Smooth muscle cell (in vitro differentiated cells): Measurements from ENCODE around the gene NPLOC4. TPM values are rescaled to one million over a fixed set of nuclear protein-coding genes. Genes with fewer than 3 reads are reported as not detected.

Experiments used
- DNase-seq: peaks from one replicate; lab custom pipeline; 2025; ENCODE audit not compliant: unreplicated experiment; lab: John Stamatoyannopoulos, UW
- H2AFZ ChIP-seq: fragments of 200-600 bp; sonication (generic); 2 replicates; pipeline ENCODE4 v1.6.0; 2016; ENCODE audit warnings: antibody characterized with exemption, low read depth, mild to moderate bottlenecking
- H3F3A ChIP-seq: fragments of 200-600 bp; sonication (generic); 2 replicates; pipeline ENCODE4 v1.6.0; 2017; ENCODE audit warnings: antibody characterized with exemption, low read depth
- H3K27ac ChIP-seq: fragments of 200-600 bp; sonication (generic); 2 replicates; pipeline ENCODE4 v1.5.1; 2016; ENCODE audit warnings: low read depth, mild to moderate bottlenecking
- H3K27me3 ChIP-seq: fragments of 200-600 bp; sonication (generic); 2 replicates; pipeline ENCODE4 v1.6.1; 2016; ENCODE audit warnings: low read depth, mild to moderate bottlenecking
- H3K36me3 ChIP-seq: fragments of 200-600 bp; sonication (generic); 2 replicates; pipeline ENCODE4 v1.5.1; 2016; ENCODE audit warnings: low read depth
- H3K4me1 ChIP-seq: fragments of 200-600 bp; sonication (generic); 2 replicates; pipeline ENCODE4 v1.5.1; 2016; ENCODE audit warnings: low read depth
- H3K4me2 ChIP-seq: fragments of 200-600 bp; sonication (generic); 2 replicates; pipeline ENCODE4 v1.6.0; 2016; ENCODE audit warnings: mild to moderate bottlenecking
- H3K4me3 ChIP-seq: fragments of 200-600 bp; sonication (generic); 2 replicates; pipeline ENCODE4 v1.5.1; 2016; ENCODE audit warnings: mild to moderate bottlenecking
- H3K79me2 ChIP-seq: fragments of 200-600 bp; sonication (generic); 2 replicates; pipeline ENCODE4 v1.6.0; 2016; ENCODE audit warnings: low read depth, mild to moderate bottlenecking
- H3K9ac ChIP-seq: fragments of 200-600 bp; sonication (generic); 2 replicates; pipeline ENCODE4 v1.6.0; 2016; ENCODE audit warnings: low read depth
- H3K9me3 ChIP-seq: fragments of 200-600 bp; sonication (generic); replicated peaks from 2 replicates; pipeline ENCODE4 v1.5.1; 2016; ENCODE audit warnings: low read depth
- H4K20me1 ChIP-seq: fragments of 200-600 bp; sonication (generic); 2 replicates; pipeline ENCODE4 v1.6.0; 2016; ENCODE audit warnings: low read depth
- WGBS: methylation state at CpG from one replicate; pipeline ENCODE4 v1.1.7; 2016; ENCODE audit warnings: low lambda C conversion rate; 5-methylcytosine and 5-hydroxymethylcytosine counted together
- polyA plus RNA-seq: library from polyadenylated mRNA; unstranded; fragments of >200 nt; fragmentation: Nextera tagmentation; extraction: Ambion mirVana; gene quantifications from 2 replicates; pipeline ENCODE4 v1.2.1, GENCODE V29; 2016
- total RNA-seq: library from RNA; depleted of rRNA; stranded (reverse); fragments of >200 nt; gene quantifications from 2 replicates; pipeline ENCODE4 v1.2.3, GENCODE V29; 2014
- TF ChIP-seq, protein P1 (sequence below): fragments of 200-600 bp; sonication (generic); IDR thresholded peaks from 2 replicates; pipeline ENCODE4 v1.5.1; 2017; ENCODE audit warnings: borderline replicate concordance, mild to moderate bottlenecking, antibody characterized with exemption; ENCODE audit not compliant: insufficient read depth, poor library complexity, severe bottlenecking

Gene NPLOC4
- total and polyA plus RNA-seq, 2 experiments from 2014 or later = 58.1 to 60.9 TPM

DNA sequence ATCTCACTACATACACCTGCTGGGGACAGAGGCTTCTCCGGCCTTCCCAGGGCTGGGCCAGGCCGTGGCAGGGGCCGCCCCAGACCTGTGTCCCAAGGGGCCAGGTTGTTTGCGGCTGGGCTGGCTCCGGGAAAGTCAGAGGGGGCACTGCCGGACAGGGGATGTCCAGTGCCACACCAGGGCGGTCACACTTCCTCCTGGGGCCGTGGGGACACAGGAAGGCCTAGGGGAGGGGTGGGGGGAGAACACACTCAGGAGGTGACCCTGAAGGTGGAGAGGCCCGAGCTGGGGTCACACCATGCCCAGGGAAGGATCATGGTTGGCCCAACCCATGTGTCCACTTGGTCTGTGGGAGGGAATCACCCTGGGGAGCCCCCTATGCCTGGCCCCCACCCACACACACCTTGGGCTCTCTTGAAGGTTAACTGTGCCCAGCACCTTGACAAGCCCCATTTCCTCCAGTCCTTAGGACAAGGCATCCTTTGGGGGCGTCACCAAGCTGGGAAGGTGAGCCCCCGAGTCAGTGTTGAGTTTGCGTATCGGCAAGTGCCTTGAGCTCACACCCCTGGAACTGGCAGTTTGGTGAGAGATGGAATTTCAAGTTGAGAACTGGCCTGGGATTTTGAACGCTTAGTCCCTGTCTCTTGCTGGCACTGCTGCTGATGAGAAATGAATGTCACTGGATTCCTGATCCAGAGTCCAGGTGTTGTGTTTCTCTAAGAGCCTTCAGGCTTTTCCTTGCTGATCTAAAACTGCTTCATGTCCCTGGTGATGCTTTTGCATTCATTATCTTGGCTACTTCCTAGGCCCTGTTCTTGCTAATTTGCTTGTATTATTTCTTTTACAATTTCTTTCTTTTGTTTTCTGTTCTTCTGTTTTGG lies 116.7 kb downstream of the NPLOC4 start:
- DNase-seq = no peak
- Histone ChIP-seq H3K27ac (no peak overlapping the region), H4K20me1 (peaks cover 65% of the 10 kb centered on the region), H3K4me2 (peak overlapping the region; percentile 99), H3K36me3 (no peaks in the 10 kb centered on the region), H3K9ac (peak overlapping the region; percentile 37), H3K4me1 (peaks cover 39% of the 10 kb centered on the region), H3K27me3 (no peaks in the 10 kb centered on the region), H3F3A (peaks cover 12% of the 10 kb centered on the region), H3K79me2 (peaks cover 28% of the 10 kb centered on the region), H3K9me3 (no peaks in the 10 kb centered on the region), H2AFZ (no peak overlapping the region), H3K4me3 (no peak overlapping the region)
- WGBS = 76% methylated on average over 12 of the region's 14 CpGs
- TF ChIP-seq, protein P1, sequence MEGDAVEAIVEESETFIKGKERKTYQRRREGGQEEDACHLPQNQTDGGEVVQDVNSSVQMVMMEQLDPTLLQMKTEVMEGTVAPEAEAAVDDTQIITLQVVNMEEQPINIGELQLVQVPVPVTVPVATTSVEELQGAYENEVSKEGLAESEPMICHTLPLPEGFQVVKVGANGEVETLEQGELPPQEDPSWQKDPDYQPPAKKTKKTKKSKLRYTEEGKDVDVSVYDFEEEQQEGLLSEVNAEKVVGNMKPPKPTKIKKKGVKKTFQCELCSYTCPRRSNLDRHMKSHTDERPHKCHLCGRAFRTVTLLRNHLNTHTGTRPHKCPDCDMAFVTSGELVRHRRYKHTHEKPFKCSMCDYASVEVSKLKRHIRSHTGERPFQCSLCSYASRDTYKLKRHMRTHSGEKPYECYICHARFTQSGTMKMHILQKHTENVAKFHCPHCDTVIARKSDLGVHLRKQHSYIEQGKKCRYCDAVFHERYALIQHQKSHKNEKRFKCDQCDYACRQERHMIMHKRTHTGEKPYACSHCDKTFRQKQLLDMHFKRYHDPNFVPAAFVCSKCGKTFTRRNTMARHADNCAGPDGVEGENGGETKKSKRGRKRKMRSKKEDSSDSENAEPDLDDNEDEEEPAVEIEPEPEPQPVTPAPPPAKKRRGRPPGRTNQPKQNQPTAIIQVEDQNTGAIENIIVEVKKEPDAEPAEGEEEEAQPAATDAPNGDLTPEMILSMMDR = no peak

DNA sequence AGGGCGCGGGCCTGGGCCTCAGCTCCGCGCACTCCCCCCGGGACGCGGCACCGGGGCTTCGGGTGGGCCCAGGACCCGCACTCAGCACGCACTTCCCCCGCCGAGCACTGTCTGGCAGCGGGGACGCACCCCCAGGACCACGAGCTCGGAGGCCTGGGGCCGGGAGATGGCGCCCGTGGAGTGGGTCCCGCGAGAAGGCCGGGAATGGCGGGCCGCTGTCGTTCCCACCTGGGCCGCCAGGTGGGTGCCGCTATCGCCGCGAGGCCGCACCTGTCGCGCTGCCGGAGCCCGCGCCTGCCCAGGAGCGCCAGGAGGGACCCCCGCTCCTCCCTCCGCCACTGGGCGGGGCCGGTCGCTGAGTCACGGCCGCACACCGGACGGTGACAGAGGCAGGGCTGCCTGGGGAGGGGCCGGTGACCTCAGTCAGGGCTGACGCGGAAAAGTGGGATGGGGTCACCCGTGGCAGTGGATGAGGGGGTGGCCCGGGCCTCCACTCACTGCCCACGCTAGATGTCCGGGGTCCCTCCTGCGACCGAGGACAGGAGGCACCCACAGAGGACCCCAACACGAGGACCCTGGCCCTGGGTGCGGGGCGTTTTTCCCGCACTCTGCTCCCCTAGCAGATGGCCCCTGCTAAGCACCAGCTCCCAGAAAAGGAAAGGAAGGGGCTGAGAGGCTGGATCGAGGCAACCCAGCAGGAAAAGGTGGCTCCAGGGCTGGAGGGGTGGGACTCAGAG lies 117.5 kb downstream of the NPLOC4 start:
- Histone ChIP-seq H3K4me1 (peaks cover 41% of the 10 kb centered on the region), H3F3A (peaks cover 14% of the 10 kb centered on the region), H3K9ac (peak overlapping the region; percentile 37), H4K20me1 (peaks cover 65% of the 10 kb centered on the region), H3K4me3 (peak overlapping the region; percentile 54), H3K36me3 (no peaks in the 10 kb centered on the region), H3K4me2 (peak overlapping the region; percentile 99), H3K79me2 (peaks cover 30% of the 10 kb centered on the region), H2AFZ (no peak overlapping the region), H3K27ac (peak overlapping the region; percentile 40), H3K9me3 (no peaks in the 10 kb centered on the region), H3K27me3 (no peaks in the 10 kb centered on the region)
- 5% methylated on average over 56 of the region's 61 CpGs for WGBS
- TF ChIP-seq, protein P1 = peak; percentile 39
- no peak for DNase-seq

DNA sequence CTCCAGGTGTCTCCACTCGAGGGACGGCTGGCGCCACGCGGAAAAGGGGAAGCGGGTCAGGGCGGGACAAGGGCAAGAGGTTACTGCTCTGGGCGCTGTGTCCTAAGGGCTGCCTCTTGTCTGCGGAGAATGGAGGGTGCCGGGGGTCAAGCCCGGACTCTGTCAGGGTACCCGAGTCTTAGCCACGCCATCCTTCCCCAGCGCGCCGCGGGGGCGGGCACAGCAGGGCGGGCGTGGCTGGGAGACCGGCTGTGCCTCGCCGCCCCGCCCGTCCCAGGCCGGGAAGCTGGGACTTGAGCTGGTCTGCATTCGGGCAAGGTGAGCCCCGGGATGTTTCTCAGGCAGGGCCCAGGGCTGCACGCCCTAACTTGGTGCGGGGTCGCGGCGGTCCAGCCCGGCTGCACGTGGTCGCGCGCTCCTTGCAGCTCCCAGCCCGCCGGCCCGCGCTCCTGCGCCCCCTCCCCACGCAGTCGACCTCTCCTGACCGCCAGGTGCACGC lies 118.1 kb downstream of the NPLOC4 start:
- H2AFZ ChIP-seq = no peak overlapping the region
- peak overlapping the region; percentile 54 for H3K4me3 ChIP-seq
- H3K27ac ChIP-seq = no peak overlapping the region
- no peak for DNase-seq
- H3K36me3 ChIP-seq = no peaks in the 10 kb centered on the region
- no peaks in the 10 kb centered on the region for H3K9me3 ChIP-seq
- peaks cover 20% of the 10 kb centered on the region for H3F3A ChIP-seq
- no peak overlapping the region for H3K9ac ChIP-seq
- H3K27me3 ChIP-seq = no peaks in the 10 kb centered on the region
- peaks cover 65% of the 10 kb centered on the region for H4K20me1 ChIP-seq
- peaks cover 41% of the 10 kb centered on the region for H3K4me1 ChIP-seq
- 6% methylated on average over 25 of the region's 47 CpGs for whole genome bisulfite sequencing
- peaks cover 30% of the 10 kb centered on the region for H3K79me2 ChIP-seq
- H3K4me2 ChIP-seq = peak overlapping the region; percentile 99
- TF ChIP-seq, protein P1 = no peak
